ENCODE results near the gene MAST4. TPM values are rescaled to one million over a fixed set of nuclear protein-coding genes. Genes with fewer than 3 reads are reported as not detected.

The MAST4 gene
- total and polyA plus RNA-seq, 2 of the 13 experiments (the other 11 are each of a cell fraction or from before 2014, with no cell fraction given), result 3.4 to 3.7 TPM

DNA sequence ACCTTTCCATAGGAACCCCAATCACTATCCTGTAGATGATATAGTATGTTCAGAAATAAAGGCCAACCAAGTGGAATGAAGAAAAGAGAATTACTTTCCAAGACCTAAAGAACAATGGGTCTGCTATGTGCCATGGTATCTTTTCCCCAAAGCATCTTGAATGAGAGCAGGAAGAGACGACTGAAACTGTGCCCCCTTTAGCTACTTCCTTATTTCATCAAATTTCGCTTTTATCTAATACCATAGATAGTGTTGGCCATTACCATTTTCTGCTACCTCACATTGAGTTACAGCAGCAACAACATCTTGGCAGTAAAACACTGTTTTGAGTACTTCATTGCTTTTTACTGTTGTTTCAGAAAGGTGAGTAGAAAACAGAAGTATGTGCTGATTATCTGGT lies 333.8 kb downstream of the MAST4 start:
- no peaks in the 10 kb centered on the region for H3K36me3 ChIP-seq (replicated peaks in 1 of 2; ENCODE audit: control insufficient read depth in 1 of 2, insufficient read depth in 2 of 2, low read length in 2 of 2)
- DNase-seq (ENCODE audit: low spot score) (no peak), FAIRE-seq (no peak), ATAC-seq (no peak)
- H3K4me2 ChIP-seq (ENCODE audit: low read depth, low read length), result no peak overlapping the region
- TF ChIP-seq, protein P1, sequence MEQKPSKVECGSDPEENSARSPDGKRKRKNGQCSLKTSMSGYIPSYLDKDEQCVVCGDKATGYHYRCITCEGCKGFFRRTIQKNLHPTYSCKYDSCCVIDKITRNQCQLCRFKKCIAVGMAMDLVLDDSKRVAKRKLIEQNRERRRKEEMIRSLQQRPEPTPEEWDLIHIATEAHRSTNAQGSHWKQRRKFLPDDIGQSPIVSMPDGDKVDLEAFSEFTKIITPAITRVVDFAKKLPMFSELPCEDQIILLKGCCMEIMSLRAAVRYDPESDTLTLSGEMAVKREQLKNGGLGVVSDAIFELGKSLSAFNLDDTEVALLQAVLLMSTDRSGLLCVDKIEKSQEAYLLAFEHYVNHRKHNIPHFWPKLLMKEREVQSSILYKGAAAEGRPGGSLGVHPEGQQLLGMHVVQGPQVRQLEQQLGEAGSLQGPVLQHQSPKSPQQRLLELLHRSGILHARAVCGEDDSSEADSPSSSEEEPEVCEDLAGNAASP (CRISPR knock-in tag; IDR thresholded peaks at IDR 0.05; ENCODE audit: borderline replicate concordance), result no peak
- no peak for TF ChIP-seq RFXANK (CRISPR knock-in tag; IDR thresholded peaks at IDR 0.05)
- TF ChIP-seq, protein P2, sequence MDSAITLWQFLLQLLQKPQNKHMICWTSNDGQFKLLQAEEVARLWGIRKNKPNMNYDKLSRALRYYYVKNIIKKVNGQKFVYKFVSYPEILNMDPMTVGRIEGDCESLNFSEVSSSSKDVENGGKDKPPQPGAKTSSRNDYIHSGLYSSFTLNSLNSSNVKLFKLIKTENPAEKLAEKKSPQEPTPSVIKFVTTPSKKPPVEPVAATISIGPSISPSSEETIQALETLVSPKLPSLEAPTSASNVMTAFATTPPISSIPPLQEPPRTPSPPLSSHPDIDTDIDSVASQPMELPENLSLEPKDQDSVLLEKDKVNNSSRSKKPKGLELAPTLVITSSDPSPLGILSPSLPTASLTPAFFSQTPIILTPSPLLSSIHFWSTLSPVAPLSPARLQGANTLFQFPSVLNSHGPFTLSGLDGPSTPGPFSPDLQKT (CRISPR knock-in tag; IDR thresholded peaks at IDR 0.05; ENCODE audit: borderline replicate concordance), result no peak
- TF ChIP-seq KDM1A (CRISPR knock-in tag; IDR thresholded peaks at IDR 0.05), result no peak
- TF ChIP-seq, protein P3, sequence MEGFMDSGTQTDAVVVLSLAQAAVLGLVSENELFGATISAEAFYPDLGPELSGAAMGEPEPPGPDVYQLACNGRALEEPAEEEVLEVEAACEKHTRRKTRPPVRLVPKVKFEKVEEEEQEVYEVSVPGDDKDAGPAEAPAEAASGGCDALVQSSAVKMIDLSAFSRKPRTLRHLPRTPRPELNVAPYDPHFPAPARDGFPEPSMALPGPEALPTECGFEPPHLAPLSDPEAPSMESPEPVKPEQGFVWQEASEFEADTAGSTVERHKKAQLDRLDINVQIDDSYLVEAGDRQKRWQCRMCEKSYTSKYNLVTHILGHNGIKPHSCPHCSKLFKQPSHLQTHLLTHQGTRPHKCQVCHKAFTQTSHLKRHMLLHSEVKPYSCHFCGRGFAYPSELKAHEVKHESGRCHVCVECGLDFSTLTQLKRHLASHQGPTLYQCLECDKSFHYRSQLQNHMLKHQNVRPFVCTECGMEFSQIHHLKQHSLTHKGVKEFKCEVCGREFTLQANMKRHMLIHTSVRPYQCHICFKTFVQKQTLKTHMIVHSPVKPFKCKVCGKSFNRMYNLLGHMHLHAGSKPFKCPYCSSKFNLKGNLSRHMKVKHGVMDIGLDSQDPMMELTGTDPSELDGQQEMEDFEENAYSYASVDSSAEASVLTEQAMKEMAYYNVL (CRISPR knock-in tag; IDR thresholded peaks at IDR 0.05; ENCODE audit: borderline replicate concordance), result no peak
- no peak for TF ChIP-seq NBN (conservative IDR thresholded peaks at IDR 0.05)
- TF ChIP-seq ZNF296 (CRISPR knock-in tag; conservative IDR thresholded peaks at IDR 0.05), result no peak
- TF ChIP-seq ZNF746 (CRISPR knock-in tag; IDR thresholded peaks at IDR 0.05), result no peak
- TF ChIP-seq, protein P4, sequence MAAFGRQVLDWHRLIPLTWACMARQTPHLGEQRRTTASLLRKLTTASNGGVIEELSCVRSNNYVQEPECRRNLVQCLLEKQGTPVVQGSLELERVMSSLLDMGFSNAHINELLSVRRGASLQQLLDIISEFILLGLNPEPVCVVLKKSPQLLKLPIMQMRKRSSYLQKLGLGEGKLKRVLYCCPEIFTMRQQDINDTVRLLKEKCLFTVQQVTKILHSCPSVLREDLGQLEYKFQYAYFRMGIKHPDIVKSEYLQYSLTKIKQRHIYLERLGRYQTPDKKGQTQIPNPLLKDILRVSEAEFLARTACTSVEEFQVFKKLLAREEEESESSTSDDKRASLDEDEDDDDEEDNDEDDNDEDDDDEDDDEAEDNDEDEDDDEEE (CRISPR knock-in tag; IDR thresholded peaks at IDR 0.05), result no peak
- no peak for TF ChIP-seq TP53 (CRISPR knock-in tag; conservative IDR thresholded peaks at IDR 0.05)
- no peak for TF ChIP-seq ZBTB7A (CRISPR knock-in tag; IDR thresholded peaks at IDR 0.05)
- TF ChIP-seq MIER2 (CRISPR knock-in tag; IDR thresholded peaks at IDR 0.05), result no peak
- TF ChIP-seq, protein P5, sequence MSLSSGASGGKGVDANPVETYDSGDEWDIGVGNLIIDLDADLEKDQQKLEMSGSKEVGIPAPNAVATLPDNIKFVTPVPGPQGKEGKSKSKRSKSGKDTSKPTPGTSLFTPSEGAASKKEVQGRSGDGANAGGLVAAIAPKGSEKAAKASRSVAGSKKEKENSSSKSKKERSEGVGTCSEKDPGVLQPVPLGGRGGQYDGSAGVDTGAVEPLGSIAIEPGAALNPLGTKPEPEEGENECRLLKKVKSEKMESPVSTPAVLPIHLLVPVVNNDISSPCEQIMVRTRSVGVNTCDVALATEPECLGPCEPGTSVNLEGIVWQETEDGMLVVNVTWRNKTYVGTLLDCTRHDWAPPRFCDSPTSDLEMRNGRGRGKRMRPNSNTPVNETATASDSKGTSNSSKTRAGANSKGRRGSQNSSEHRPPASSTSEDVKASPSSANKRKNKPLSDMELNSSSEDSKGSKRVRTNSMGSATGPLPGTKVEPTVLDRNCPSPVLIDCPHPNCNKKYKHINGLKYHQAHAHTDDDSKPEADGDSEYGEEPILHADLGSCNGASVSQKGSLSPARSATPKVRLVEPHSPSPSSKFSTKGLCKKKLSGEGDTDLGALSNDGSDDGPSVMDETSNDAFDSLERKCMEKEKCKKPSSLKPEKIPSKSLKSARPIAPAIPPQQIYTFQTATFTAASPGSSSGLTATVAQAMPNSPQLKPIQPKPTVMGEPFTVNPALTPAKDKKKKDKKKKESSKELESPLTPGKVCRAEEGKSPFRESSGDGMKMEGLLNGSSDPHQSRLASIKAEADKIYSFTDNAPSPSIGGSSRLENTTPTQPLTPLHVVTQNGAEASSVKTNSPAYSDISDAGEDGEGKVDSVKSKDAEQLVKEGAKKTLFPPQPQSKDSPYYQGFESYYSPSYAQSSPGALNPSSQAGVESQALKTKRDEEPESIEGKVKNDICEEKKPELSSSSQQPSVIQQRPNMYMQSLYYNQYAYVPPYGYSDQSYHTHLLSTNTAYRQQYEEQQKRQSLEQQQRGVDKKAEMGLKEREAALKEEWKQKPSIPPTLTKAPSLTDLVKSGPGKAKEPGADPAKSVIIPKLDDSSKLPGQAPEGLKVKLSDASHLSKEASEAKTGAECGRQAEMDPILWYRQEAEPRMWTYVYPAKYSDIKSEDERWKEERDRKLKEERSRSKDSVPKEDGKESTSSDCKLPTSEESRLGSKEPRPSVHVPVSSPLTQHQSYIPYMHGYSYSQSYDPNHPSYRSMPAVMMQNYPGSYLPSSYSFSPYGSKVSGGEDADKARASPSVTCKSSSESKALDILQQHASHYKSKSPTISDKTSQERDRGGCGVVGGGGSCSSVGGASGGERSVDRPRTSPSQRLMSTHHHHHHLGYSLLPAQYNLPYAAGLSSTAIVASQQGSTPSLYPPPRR (CRISPR knock-in tag; IDR thresholded peaks at IDR 0.05; ENCODE audit: borderline replicate concordance), result no peak
- TF ChIP-seq IKZF4 (CRISPR knock-in tag; IDR thresholded peaks at IDR 0.05; ENCODE audit: borderline replicate concordance, low read depth, not compliant biosample characterization), result no peak
- TF ChIP-seq ZNF766 (CRISPR knock-in tag; IDR thresholded peaks at IDR 0.05; ENCODE audit: borderline replicate concordance), result no peak
- intact Hi-C loops (cut with micrococcal nuclease; ENCODE audit: unreplicated experiment) (no loop called here), in situ Hi-C loops (cut with HindIII; ENCODE audit: extremely low pct_ligation_motif_present, low pct_unique_long_range_greater_than_20kb) (no loop called here)
- ChIA-PET CTCF (ENCODE audit: low intra/inter-chr PET ratio, low total read pairs) (no interaction called here), POLR2A (no interaction called here)
- H3K27me3 ChIP-seq (ENCODE audit: control insufficient read depth in 1 of 2, insufficient read depth in 2 of 2, low read length in 2 of 2), result no peaks in the 10 kb centered on the region
- BruUV-seq (replicated peaks), result no TSS peak
- no peaks in the 10 kb centered on the region for H3K79me2 ChIP-seq (ENCODE audit: insufficient read depth, low read length)
- no peaks in the 10 kb centered on the region for H4K20me1 ChIP-seq (ENCODE audit: insufficient read depth, low read length)
- H3K9me3 ChIP-seq (ENCODE audit: low read length), result no peaks in the 10 kb centered on the region
- no peak overlapping the region for H2AFZ ChIP-seq (ENCODE audit: low read length)
- H3K4me3 ChIP-seq (replicated peaks in 1 of 3; ENCODE audit: insufficient read depth in 1 of 3, low read depth in 2 of 3, low read length in 3 of 3), result no peak overlapping the region
- no peaks in the 10 kb centered on the region for H3K4me1 ChIP-seq (ENCODE audit: insufficient read depth, low read length)
- H3K27ac ChIP-seq (ENCODE audit: extremely low read length, insufficient read depth, low read length), result no peak overlapping the region
- H3K9ac ChIP-seq (ENCODE audit: insufficient read depth, low read depth, low read length), result no peak overlapping the region
- WGBS (ENCODE audit: low lambda C conversion rate), result 0% methylated on average over 2 of the region's 2 CpGs

Data from HepG2 (cell line).